NT2/D1 (cell line): Measurements from ENCODE around the gene ZP3.

ENCODE experiments used
- SUZ12 ChIP-seq: IDR thresholded peaks from 2 replicates; pipeline ENCODE4 v1.6.1; 2011; ENCODE audit not compliant: insufficient read length, insufficient read depth; ENCODE audit errors: extremely low read depth
- YY1 ChIP-seq: IDR thresholded peaks from 2 replicates; pipeline ENCODE4 v1.6.1; 2011; ENCODE audit not compliant: insufficient read length, insufficient read depth
- ZNF274 ChIP-seq: IDR thresholded peaks from 2 replicates; pipeline ENCODE4 v1.6.1; 2011; ENCODE audit warnings: mild to moderate bottlenecking, low read depth, low read length

GRCh38 chr7:76396864-76397263, 27.9 kb upstream of the ZP3 start:
- no peak for TF ChIP-seq YY1
- TF ChIP-seq ZNF274, result no peak
- TF ChIP-seq SUZ12, result no peak
